IPS-15b (cell line): ENCODE data around the gene DNAI2.

Experiments used
- H3K27me3 ChIP-seq: one replicate; pipeline ENCODE4 v1.6.1; 2013; ENCODE audit warnings: low read length; ENCODE audit not compliant: control insufficient read depth, insufficient read depth
- H3K36me3 ChIP-seq: one replicate; pipeline ENCODE4 v1.6.1; 2013; ENCODE audit warnings: low read length; ENCODE audit not compliant: control insufficient read depth, insufficient read depth
- H3K4me1 ChIP-seq: one replicate; pipeline ENCODE4 v1.6.1; 2013; ENCODE audit warnings: mild to moderate bottlenecking, low read length; ENCODE audit not compliant: control insufficient read depth, insufficient read depth
- H3K4me3 ChIP-seq: one replicate; pipeline ENCODE4 v1.5.1; 2013; ENCODE audit warnings: low read depth, low read length
- H3K9ac ChIP-seq: one replicate; pipeline ENCODE4 v1.6.1; 2013; ENCODE audit warnings: low read depth, mild to moderate bottlenecking, low read length
- H3K9me3 ChIP-seq: one replicate; pipeline ENCODE4 v1.6.1; 2013; ENCODE audit warnings: mild to moderate bottlenecking, low read length; ENCODE audit not compliant: control insufficient read depth, insufficient read depth

DNAI2 gene

GRCh38 chr17:74235911-74236371 lies 38.1 kb upstream of the DNAI2 start:
- Histone ChIP-seq H3K9ac (no peak overlapping the region), H3K4me3 (no peak overlapping the region), H3K36me3 (peaks cover 6% of the 10 kb centered on the region), H3K9me3 (no peaks in the 10 kb centered on the region), H3K27me3 (no peaks in the 10 kb centered on the region), H3K4me1 (peaks cover 6% of the 10 kb centered on the region)

GRCh38 chr17:74237321-74237720 lies 36.7 kb upstream of the DNAI2 start:
- H3K36me3 ChIP-seq: peaks cover 5% of the 10 kb centered on the region
- no peaks in the 10 kb centered on the region for H3K9me3 ChIP-seq
- no peak overlapping the region for H3K4me3 ChIP-seq
- no peak overlapping the region for H3K9ac ChIP-seq
- H3K27me3 ChIP-seq: no peaks in the 10 kb centered on the region
- H3K4me1 ChIP-seq: peaks cover 6% of the 10 kb centered on the region

- Histone ChIP-seq H3K4me1 (peaks cover 6% of the 10 kb centered on the region), H3K9me3 (no peaks in the 10 kb centered on the region), H3K36me3 (no peaks in the 10 kb centered on the region), H3K4me3 (no peak overlapping the region), H3K9ac (no peak overlapping the region), H3K27me3 (no peaks in the 10 kb centered on the region)
Measured at GRCh38 chr17:74239172-74239571, 34.9 kb upstream of the DNAI2 start.

- no peaks in the 10 kb centered on the region for H3K36me3 ChIP-seq
- H3K4me1 ChIP-seq: peaks cover 12% of the 10 kb centered on the region
- H3K27me3 ChIP-seq: no peaks in the 10 kb centered on the region
- H3K9me3 ChIP-seq: no peaks in the 10 kb centered on the region
- H3K4me3 ChIP-seq: no peak overlapping the region
- no peak overlapping the region for H3K9ac ChIP-seq
Measured at GRCh38 chr17:74240618-74241205, 33.3 kb upstream of the DNAI2 start.

GRCh38 chr17:74241431-74241830 lies 32.6 kb upstream of the DNAI2 start:
- no peaks in the 10 kb centered on the region for H3K36me3 ChIP-seq

GRCh38 chr17:74241847-74242246 lies 32.2 kb upstream of the DNAI2 start:
- Histone ChIP-seq H3K27me3 (no peaks in the 10 kb centered on the region), H3K9ac (no peak overlapping the region), H3K9me3 (no peaks in the 10 kb centered on the region), H3K4me1 (peaks cover 19% of the 10 kb centered on the region), H3K4me3 (no peak overlapping the region), H3K36me3 (no peaks in the 10 kb centered on the region)

More at GRCh38 chr17:74241431-74241830, 32.6 kb upstream of the DNAI2 start:
- Histone ChIP-seq H3K27me3 (no peaks in the 10 kb centered on the region), H3K4me3 (no peak overlapping the region), H3K9ac (no peak overlapping the region), H3K4me1 (peaks cover 18% of the 10 kb centered on the region), H3K9me3 (no peaks in the 10 kb centered on the region)

- no peaks in the 10 kb centered on the region for H3K27me3 ChIP-seq
- H3K36me3 ChIP-seq: no peaks in the 10 kb centered on the region
- H3K4me3 ChIP-seq: no peak overlapping the region
- H3K9me3 ChIP-seq: no peaks in the 10 kb centered on the region
- H3K9ac ChIP-seq: no peak overlapping the region
- peaks cover 19% of the 10 kb centered on the region for H3K4me1 ChIP-seq
Measured at GRCh38 chr17:74243013-74243755, 30.9 kb upstream of the DNAI2 start.

GRCh38 chr17:74244128-74244527 lies 29.9 kb upstream of the DNAI2 start:
- Histone ChIP-seq H3K9ac (no peak overlapping the region), H3K9me3 (no peaks in the 10 kb centered on the region), H3K27me3 (no peaks in the 10 kb centered on the region), H3K4me3 (no peak overlapping the region), H3K36me3 (no peaks in the 10 kb centered on the region), H3K4me1 (peaks cover 19% of the 10 kb centered on the region)

- Histone ChIP-seq H3K4me1 (peaks cover 18% of the 10 kb centered on the region), H3K9me3 (no peaks in the 10 kb centered on the region), H3K9ac (peak overlapping the region; percentile 41), H3K36me3 (no peaks in the 10 kb centered on the region), H3K27me3 (no peaks in the 10 kb centered on the region), H3K4me3 (no peak overlapping the region)
Measured at GRCh38 chr17:74244548-74244947, 29.5 kb upstream of the DNAI2 start.

GRCh38 chr17:74245145-74245831 lies 28.7 kb upstream of the DNAI2 start:
- Histone ChIP-seq H3K9ac (peak overlapping the region; percentile 41), H3K4me3 (no peak overlapping the region), H3K4me1 (peaks cover 15% of the 10 kb centered on the region), H3K27me3 (no peaks in the 10 kb centered on the region), H3K9me3 (no peaks in the 10 kb centered on the region), H3K36me3 (no peaks in the 10 kb centered on the region)

GRCh38 chr17:74245871-74246270 lies 28.2 kb upstream of the DNAI2 start:
- no peaks in the 10 kb centered on the region for H3K9me3 ChIP-seq
- peaks cover 13% of the 10 kb centered on the region for H3K4me1 ChIP-seq
- H3K36me3 ChIP-seq: no peaks in the 10 kb centered on the region
- no peak overlapping the region for H3K4me3 ChIP-seq
- H3K27me3 ChIP-seq: no peaks in the 10 kb centered on the region
- peak overlapping the region; percentile 70 for H3K9ac ChIP-seq
